Epithelial cell of esophagus (primary cell): ENCODE measurements around the gene COL24A1.

Source experiments
- DNase-seq: peaks from one replicate; pipeline ENCODE4 v3.0.0; 2010; ENCODE audit warnings: low read depth
- H3K4me3 ChIP-seq: 2 replicates; pipeline ENCODE4 v1.5.1; 2011; ENCODE audit warnings: mild to moderate bottlenecking, low read length, control low read depth
- TF ChIP-seq, protein P1 (sequence below): IDR thresholded peaks from 2 replicates; pipeline ENCODE4 v1.5.1; 2011; ENCODE audit warnings: low read depth, mild to moderate bottlenecking, low read length, control low read depth, inconsistent platforms; ENCODE audit not compliant: insufficient read depth; ENCODE audit errors: missing control alignments

The COL24A1 gene

DNA sequence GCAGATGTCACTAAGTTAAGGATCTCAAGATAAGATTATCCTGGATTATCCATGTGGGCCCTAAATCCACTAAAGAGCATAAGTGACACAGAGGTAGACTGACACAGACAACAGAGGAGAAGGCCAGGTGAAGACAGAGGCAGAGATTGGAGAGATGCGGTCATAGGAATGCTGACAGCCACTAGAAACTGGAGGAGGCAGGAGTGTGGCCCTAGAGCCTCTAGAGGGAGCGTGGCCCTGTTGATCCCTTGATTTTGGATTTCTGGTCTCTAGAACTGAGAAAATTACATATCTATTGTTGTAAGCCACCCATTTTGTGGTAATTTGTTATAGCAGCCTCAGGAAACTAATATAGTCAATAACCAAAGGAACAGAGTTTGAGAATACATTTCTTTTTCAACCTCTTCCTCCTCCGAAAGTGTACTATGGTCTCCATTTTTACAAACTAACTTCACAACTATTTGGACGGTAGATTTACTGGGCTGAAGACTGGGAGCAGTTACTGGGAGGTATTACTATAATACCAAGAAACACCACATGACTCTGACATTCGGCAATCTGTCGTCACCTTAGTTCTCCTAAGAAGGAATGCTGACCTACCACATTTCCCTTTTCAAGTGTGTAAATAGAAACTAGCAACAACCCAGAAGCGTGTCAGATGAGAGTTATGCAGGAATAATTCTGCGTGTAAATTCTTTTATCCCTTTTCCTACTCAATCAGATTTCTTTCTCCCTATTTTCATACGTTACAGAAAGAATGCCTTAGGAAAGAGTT is 332.3 kb downstream of the COL24A1 start:
- peak; percentile 66 for DNase-seq
- H3K4me3 ChIP-seq: no peak overlapping the region
- TF ChIP-seq, protein P1, sequence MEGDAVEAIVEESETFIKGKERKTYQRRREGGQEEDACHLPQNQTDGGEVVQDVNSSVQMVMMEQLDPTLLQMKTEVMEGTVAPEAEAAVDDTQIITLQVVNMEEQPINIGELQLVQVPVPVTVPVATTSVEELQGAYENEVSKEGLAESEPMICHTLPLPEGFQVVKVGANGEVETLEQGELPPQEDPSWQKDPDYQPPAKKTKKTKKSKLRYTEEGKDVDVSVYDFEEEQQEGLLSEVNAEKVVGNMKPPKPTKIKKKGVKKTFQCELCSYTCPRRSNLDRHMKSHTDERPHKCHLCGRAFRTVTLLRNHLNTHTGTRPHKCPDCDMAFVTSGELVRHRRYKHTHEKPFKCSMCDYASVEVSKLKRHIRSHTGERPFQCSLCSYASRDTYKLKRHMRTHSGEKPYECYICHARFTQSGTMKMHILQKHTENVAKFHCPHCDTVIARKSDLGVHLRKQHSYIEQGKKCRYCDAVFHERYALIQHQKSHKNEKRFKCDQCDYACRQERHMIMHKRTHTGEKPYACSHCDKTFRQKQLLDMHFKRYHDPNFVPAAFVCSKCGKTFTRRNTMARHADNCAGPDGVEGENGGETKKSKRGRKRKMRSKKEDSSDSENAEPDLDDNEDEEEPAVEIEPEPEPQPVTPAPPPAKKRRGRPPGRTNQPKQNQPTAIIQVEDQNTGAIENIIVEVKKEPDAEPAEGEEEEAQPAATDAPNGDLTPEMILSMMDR: no peak

DNA sequence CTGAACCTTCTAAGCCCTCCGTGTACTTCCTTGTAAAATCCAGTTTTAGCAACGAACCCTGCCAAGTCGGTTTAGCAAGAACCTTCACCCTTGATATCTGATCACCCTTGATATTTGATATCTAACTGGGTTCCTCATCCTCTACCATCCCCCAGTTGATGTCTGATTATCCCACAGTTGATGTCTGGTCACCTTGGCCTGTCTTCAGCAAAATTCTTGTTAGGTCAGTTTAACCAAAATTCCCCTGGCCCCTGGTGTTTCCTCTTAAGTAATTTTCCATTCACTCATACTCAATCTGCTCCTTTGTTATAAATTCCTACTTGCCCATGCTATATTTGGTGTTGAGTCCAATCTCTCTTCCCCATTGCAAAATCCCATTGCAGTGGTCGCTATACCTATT is 333.9 kb downstream of the COL24A1 start:
- peak; percentile 2 for DNase-seq
- TF ChIP-seq, protein P1: no peak
- H3K4me3 ChIP-seq: no peak overlapping the region

DNA sequence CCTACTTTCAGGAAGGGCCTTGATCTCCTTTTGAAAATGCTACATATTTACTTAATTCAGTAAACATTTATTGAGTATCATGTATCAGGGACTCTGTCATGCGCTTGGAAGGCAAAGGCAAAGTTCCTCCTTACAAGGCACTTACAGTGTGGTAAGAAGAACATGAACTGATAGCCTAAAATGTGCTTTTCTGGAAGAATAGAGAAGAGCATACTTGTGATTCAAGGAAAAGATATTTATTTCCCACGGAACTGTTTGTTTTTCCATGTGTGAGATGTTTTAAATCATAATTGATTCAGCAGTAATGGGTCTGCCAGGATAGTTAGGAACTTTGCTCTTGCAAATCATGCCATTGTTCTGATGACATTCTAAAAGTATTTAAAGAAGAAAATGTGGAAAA is 338.2 kb downstream of the COL24A1 start:
- no peak for DNase-seq
- TF ChIP-seq, protein P1: no peak
- no peak overlapping the region for H3K4me3 ChIP-seq

DNA sequence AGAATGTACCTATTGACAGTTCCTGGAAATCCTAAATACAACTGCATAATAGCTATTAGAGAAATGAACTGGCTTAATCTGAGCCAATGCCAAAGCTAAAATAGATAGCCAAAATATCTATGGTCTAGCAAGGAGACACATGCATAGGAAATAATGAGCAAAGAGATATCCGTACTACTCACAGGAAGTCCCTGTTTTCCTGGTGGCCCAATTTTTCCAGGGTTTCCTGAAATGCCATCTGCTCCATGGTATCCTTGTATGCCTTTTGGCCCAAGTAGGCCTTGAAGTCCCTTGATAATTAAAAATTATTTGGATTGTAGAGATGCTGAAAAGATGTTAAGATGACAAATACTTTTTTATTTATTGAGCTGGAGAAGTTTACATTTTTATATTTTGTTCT is 340.0 kb downstream of the COL24A1 start:
- DNase-seq: no peak
- no peak overlapping the region for H3K4me3 ChIP-seq
- TF ChIP-seq, protein P1: no peak

DNA sequence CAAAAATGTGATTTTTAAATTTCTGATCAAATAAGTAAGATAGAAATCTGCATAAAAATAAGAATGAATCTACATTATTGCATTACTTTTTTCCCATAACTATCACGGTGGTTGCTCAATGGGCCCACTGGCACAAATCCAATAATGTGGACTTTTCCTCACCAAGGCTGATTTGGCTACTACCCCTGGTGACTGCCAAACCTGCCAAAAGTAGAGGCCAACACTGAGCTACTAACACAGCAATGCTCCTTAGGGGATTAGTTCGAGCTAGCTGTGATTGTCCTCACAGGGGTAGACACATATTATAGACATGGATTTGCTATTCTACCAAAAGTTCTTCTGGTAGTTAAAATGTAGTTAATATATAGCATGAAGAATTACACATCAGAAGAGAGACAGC is 340.7 kb downstream of the COL24A1 start:
- TF ChIP-seq, protein P1: no peak
- no peak overlapping the region for H3K4me3 ChIP-seq
- DNase-seq: no peak

DNA sequence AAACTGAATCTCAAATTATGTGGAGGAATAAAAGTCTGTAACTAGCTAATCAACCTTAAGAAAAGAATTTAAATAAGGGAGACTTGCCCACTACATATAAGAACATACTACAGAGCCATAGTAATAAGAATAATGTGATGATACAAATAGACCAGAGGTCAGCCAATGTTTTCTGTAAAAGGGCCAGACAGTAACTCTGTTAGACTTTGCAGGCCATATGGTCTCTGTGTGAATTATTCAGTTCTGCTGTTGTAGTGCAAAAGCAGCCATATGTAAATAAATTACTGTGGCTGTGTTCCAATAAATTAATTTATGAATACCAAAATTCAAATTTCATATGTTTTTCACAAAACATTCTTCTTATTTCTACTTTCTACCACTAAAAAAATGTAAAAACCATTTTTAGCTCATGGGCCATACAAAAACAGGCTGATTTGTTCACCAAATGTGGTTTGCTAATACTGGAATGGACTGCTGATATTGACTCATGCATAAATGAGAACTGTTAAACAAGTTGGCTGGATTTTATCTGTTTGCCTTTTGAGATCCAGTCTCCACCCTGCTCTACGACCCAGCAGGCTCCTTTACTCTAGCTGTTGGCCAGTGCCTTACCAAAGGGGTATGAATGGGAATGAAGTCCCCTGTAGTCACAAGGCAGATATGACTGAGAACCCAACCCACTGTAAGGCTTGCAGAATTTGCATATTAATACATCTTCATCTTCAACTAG is 350.2 kb downstream of the COL24A1 start:
- TF ChIP-seq, protein P1: no peak
- no peak overlapping the region for H3K4me3 ChIP-seq
- no peak for DNase-seq
